MG63 (cell line): ENCODE results near the gene SAT1. TPM values are rescaled to one million over a fixed set of nuclear protein-coding genes. Genes with fewer than 3 reads are reported as not detected.
"Not testable (repeated sequence)": the region's sequence is repeated elsewhere in the genome, so short reads cannot be mapped to it uniquely, and the experiment has no call there.

Experiments
- DNase-seq: peaks from one replicate; pipeline ENCODE4 v3.0.0-alpha.2; 2020
- H3K27me3 ChIP-seq: fragments of 250-450 bp; sonication (Bioruptor Pico); 2 replicates; pipeline ENCODE4 v1.5.1; 2020; ENCODE audit warnings: mild to moderate bottlenecking, moderate library complexity
- H3K36me3 ChIP-seq: fragments of 250-450 bp; sonication (Bioruptor Pico); 2 replicates; pipeline ENCODE4 v1.5.1; 2020; ENCODE audit warnings: mild to moderate bottlenecking, moderate library complexity
- H3K4me3 ChIP-seq: fragments of 250-450 bp; sonication (Bioruptor Pico); 2 replicates; pipeline ENCODE4 v1.5.1; 2020; ENCODE audit warnings: mild to moderate bottlenecking, moderate library complexity
- H3K9me3 ChIP-seq: fragments of 250-450 bp; sonication (Bioruptor Pico); 2 replicates; pipeline ENCODE4 v1.5.1; 2020; ENCODE audit warnings: mild to moderate bottlenecking, moderate library complexity
- total RNA-seq: library from RNA; depleted of rRNA; stranded (reverse); fragments of >200 nt; shearing (Covaris generic); gene quantifications from 2 replicates; pipeline ENCODE4 v1.2.3, GENCODE V29; 2014; ENCODE audit warnings: low replicate concordance

The SAT1 gene
- total RNA-seq, 1 experiment from 2014 or later, result 62.1 TPM

DNA sequence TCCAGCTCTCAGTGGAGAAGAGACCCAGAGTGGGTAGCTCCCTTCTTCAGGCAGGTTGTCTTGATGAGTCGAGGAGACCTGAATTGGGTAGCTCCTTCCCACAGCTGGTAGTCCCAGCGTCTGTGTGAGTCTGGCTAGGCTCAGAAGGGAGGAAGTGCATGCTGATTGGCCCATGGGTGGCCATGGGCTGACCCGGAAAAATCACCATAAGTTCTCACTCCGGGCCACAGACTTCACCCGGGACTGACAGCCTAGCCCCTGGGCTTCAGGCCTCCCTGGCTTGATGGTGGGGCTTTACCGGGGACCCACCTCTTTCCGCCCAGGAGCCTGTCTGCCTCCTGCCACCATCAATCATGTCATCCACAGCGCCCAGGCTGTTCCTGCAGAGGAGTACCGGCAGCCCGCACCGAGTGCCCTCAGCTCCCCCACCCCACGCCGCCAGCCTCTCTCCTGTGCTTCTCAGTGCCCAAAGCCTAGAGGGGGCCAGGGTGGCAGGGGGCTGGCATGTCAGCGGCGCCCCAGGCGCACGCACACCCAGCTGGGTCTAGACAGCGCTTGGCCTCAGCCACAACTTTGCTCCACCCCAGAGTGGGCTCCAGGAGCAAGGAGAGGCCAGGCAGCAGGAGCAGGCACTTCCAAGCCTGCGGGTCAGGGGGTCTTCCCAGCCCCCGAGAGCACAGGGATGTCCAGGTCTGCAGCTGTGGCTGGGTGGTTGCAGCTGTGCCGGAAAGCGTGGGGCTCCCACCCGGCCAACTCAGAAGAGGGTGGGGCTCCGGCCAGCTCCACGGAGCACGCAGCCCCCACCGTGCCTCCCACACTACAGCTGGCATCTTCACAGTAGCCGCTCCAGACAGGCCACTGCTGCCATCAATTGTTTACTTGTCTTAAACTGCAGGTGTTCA lies 16.1 kb upstream of the SAT1 start:
- no peak overlapping the region for H3K4me3 ChIP-seq
- no peaks in the 10 kb centered on the region for H3K36me3 ChIP-seq
- DNase-seq, result no peak
- H3K27me3 ChIP-seq, result no peaks in the 10 kb centered on the region
- H3K9me3 ChIP-seq, result no peaks in the 10 kb centered on the region

- H3K9me3 ChIP-seq, result no peaks in the 10 kb centered on the region
- no peaks in the 10 kb centered on the region for H3K27me3 ChIP-seq
- H3K36me3 ChIP-seq, result no peaks in the 10 kb centered on the region
- H3K4me3 ChIP-seq, result no peak overlapping the region
- no peak for DNase-seq
Observed at GRCh38 chrX:23770142-23770541, 12.8 kb upstream of the SAT1 start.

GRCh38 chrX:23771086-23771485 lies 11.9 kb upstream of the SAT1 start:
- H3K27me3 ChIP-seq, H3K36me3 ChIP-seq, DNase-seq, H3K4me3 ChIP-seq, H3K9me3 ChIP-seq: not testable (repeated sequence)

- no peak overlapping the region; the same call in 1 of the 2 replicates for H3K4me3 ChIP-seq
- no peaks in the 10 kb centered on the region for H3K27me3 ChIP-seq
Observed at GRCh38 chrX:23773601-23774175, 9.3 kb upstream of the SAT1 start.

GRCh38 chrX:23776363-23776762 lies 6.6 kb upstream of the SAT1 start:
- no peaks in the 10 kb centered on the region for H3K27me3 ChIP-seq
- DNase-seq, result no peak
- H3K9me3 ChIP-seq, result no peaks in the 10 kb centered on the region
- no peaks in the 10 kb centered on the region for H3K36me3 ChIP-seq
- H3K4me3 ChIP-seq, result no peak overlapping the region

More at GRCh38 chrX:23773601-23774175, 9.3 kb upstream of the SAT1 start:
- DNase-seq, result no peak
- Histone ChIP-seq H3K36me3 (no peaks in the 10 kb centered on the region), H3K9me3 (no peaks in the 10 kb centered on the region)

- peak; percentile 33 for DNase-seq
Observed at GRCh38 chrX:23779025-23779424, 3.9 kb upstream of the SAT1 start.

DNA sequence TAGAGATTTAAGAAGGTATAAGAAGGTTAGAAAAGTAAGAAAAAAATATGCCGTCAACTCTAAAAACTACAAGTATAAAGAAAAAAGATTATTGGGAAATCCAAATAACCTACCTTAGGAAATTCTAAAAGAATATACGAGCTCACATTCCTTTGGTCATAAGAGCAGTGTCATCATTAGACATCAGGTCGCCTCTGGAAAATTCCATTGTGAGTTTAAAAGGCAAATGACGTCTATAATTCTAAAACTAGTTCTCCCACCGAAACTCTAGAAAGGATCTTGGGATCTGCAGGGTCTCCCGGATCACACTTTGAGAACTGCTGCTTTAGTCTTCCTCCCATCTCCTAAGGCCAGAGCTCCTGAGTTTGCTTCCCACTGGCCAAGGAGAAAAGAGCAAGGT lies 518 bp upstream of the SAT1 start:
- Histone ChIP-seq H3K4me3 (no peak overlapping the region), H3K9me3 (no peaks in the 10 kb centered on the region), H3K27me3 (no peaks in the 10 kb centered on the region), H3K36me3 (peaks cover 7% of the 10 kb centered on the region)
- no peak for DNase-seq

More at GRCh38 chrX:23779025-23779424, 3.9 kb upstream of the SAT1 start:
- Histone ChIP-seq H3K36me3 (no peaks in the 10 kb centered on the region; the same call in 1 of the 2 replicates), H3K27me3 (no peaks in the 10 kb centered on the region), H3K4me3 (no peak overlapping the region), H3K9me3 (no peaks in the 10 kb centered on the region)

DNA sequence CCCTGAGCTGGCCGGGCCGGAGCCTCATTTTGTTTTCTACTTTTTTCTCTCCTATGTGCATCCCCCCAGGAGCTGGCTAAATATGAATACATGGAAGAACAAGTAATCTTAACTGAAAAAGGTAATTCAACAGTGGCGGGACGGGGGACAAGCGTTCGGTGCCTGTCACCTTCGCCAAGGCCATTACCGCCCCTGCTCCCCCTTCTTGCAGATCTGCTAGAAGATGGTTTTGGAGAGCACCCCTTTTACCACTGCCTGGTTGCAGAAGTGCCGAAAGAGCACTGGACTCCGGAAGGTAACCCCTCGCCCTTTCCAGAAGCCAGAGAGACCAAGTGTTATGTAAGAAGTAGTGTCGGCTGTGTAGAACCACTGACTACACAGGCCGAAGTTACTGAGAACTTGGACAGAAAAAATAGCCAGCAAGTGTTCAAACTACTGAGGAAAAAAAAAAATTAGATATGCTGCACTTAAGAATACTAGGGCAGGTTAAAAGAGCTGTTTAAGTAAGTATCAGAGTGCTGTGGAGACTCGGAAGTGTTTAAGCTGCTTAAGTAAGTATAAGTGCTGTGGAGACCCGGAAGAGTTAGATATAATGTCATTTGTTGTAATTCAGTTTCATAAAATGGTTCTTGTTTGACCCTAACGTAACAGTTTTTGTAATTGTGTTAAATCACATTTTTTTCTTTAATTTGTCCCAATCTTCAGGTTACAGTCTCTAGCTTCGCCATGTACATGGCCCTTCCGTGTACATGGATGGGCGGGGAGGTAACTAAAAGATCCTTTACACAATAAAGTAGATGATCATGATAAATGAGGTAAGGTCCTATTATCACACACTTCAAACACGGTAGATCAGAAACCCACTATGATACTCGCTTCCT lies 856 bp downstream of the SAT1 start:
- Histone ChIP-seq H3K9me3 (no peaks in the 10 kb centered on the region), H3K36me3 (peaks cover 7% of the 10 kb centered on the region), H3K27me3 (no peaks in the 10 kb centered on the region), H3K4me3 (peak overlapping the region; percentile 61)
- no peak for DNase-seq

- Histone ChIP-seq H3K4me3 (peak overlapping the region; percentile 61), H3K9me3 (no peaks in the 10 kb centered on the region), H3K36me3 (peaks cover 7% of the 10 kb centered on the region), H3K27me3 (no peaks in the 10 kb centered on the region)
- peak; percentile 34 for DNase-seq
Observed at GRCh38 chrX:23784470-23785331, 1.7 kb downstream of the SAT1 start.

- no peaks in the 10 kb centered on the region for H3K9me3 ChIP-seq
- no peak for DNase-seq
- H3K27me3 ChIP-seq, result no peaks in the 10 kb centered on the region
- H3K4me3 ChIP-seq, result no peak overlapping the region; the same call in 1 of the 2 replicates
- H3K36me3 ChIP-seq, result peaks cover 7% of the 10 kb centered on the region
Observed at GRCh38 chrX:23785580-23785979, 2.6 kb downstream of the SAT1 start.

GRCh38 chrX:23786268-23786815 lies 3.4 kb downstream of the SAT1 start:
- no peak for DNase-seq
- no peak overlapping the region for H3K4me3 ChIP-seq

DNA sequence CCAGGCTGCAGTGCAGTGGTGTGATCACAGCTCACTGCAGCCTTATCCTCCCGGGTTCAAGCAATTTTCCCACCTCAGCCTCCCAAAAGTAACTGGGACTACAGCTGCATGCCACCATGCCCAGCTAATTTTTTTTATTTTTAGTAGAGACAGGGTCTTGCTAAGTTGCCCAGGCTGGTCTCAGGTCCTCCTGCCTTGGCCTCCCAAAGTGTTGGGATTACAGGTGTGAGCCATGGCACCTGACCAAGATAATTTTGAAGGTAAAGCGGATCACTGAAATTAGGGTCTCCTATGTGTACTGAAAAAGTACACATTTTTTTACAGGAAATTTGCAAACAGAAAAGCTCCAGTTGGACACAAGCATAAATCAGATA lies 4.8 kb downstream of the SAT1 start:
- Histone ChIP-seq H3K36me3 (peaks cover 7% of the 10 kb centered on the region), H3K9me3 (no peaks in the 10 kb centered on the region), H3K27me3 (no peaks in the 10 kb centered on the region), H3K4me3 (no peak overlapping the region)
- DNase-seq, result no peak

More at GRCh38 chrX:23786268-23786815, 3.4 kb downstream of the SAT1 start:
- peaks cover 7% of the 10 kb centered on the region for H3K36me3 ChIP-seq
- H3K9me3 ChIP-seq, result no peaks in the 10 kb centered on the region
- H3K27me3 ChIP-seq, result no peaks in the 10 kb centered on the region

- H3K36me3 ChIP-seq, result peaks cover 7% of the 10 kb centered on the region
- no peaks in the 10 kb centered on the region for H3K9me3 ChIP-seq
- no peak for DNase-seq
Observed at GRCh38 chrX:23788521-23788920, 5.5 kb downstream of the SAT1 start.

DNA sequence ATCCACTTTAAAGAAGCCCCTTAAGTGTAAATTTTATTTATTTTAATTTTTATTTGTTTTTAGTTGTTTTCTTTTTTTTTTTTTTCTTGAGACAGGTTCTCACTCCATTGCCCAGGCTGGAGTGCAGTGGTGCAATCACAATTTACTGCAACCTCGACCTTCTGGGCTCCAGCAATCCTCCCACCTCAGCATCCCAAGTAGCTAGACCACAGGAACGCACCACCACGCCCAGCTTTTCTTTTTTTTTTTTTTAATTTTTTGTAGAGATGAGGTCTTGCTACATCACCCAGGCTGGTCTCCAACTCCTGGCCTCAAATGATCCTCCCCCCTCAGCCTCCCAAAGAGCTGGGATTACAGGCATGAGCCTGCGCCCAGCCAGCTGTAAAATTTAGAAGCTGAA lies 6.0 kb downstream of the SAT1 start:
- no peaks in the 10 kb centered on the region for H3K27me3 ChIP-seq
- no peak for DNase-seq
- no peak overlapping the region for H3K4me3 ChIP-seq
- H3K9me3 ChIP-seq, result no peaks in the 10 kb centered on the region
- H3K36me3 ChIP-seq, result peaks cover 7% of the 10 kb centered on the region

More at GRCh38 chrX:23788521-23788920, 5.5 kb downstream of the SAT1 start:
- no peaks in the 10 kb centered on the region for H3K27me3 ChIP-seq
- H3K4me3 ChIP-seq, result no peak overlapping the region

GRCh38 chrX:23789386-23790154 lies 6.6 kb downstream of the SAT1 start:
- no peaks in the 10 kb centered on the region for H3K27me3 ChIP-seq
- no peak overlapping the region for H3K4me3 ChIP-seq
- no peak for DNase-seq
- peaks cover 7% of the 10 kb centered on the region for H3K36me3 ChIP-seq
- no peaks in the 10 kb centered on the region for H3K9me3 ChIP-seq
